Small intestine (tissue), 7 donors: ENCODE data around the gene RIIAD1. TPM values are rescaled to one million over a fixed set of nuclear protein-coding genes. Genes with fewer than 3 reads are reported as not detected.
"Not testable (repeated sequence)": the region's sequence is repeated elsewhere in the genome, so short reads cannot be mapped to it uniquely, and the experiment has no call there.

Experiments
- DNase-seq, 2 donors: peaks; one replicate each; pipeline versions ENCODE4 v3.0.0 to v3.0.0-alpha.2; 2013
- FAIRE-seq: peaks from 2 replicates; lab custom pipeline; 2012; peaks lifted over from hg19 to GRCh38; lab: Jason Lieb, UNC
- H3K27ac ChIP-seq, 3 donors: one replicate each; pipeline ENCODE4 v1.5.1; 2013; ENCODE audit warnings: low read length in 2 of 3, mild to moderate bottlenecking in 2 of 3, control low read depth in 1 of 3, inconsistent platforms in 1 of 3, low read depth in 1 of 3, moderate library complexity in 1 of 3
- H3K27me3 ChIP-seq, 3 donors: one replicate each; pipeline ENCODE4 v1.6.1; 2013; ENCODE audit warnings: low read length in 3 of 3, inconsistent platforms in 1 of 3; ENCODE audit not compliant: control insufficient read depth in 3 of 3, insufficient read depth in 3 of 3
- H3K36me3 ChIP-seq, 3 donors: one replicate each; pipeline ENCODE4 v1.6.1; 2013; ENCODE audit warnings: low read length in 3 of 3, inconsistent platforms in 1 of 3, low read depth in 1 of 3, mild to moderate bottlenecking in 1 of 3, moderate library complexity in 1 of 3; ENCODE audit not compliant: control insufficient read depth in 3 of 3, insufficient read depth in 2 of 3
- H3K4me1 ChIP-seq, 3 donors: one replicate each; pipeline ENCODE4 v1.6.1; 2013; ENCODE audit warnings: low read length in 2 of 3, inconsistent platforms in 1 of 3, low read depth in 1 of 3, mild to moderate bottlenecking in 1 of 3, moderate library complexity in 1 of 3; ENCODE audit not compliant: control insufficient read depth in 3 of 3, insufficient read depth in 2 of 3
- H3K4me3 ChIP-seq, 3 donors: one replicate each; pipeline ENCODE4 v1.5.1; 2013; ENCODE audit warnings: low read length in 3 of 3, control low read depth in 1 of 3, inconsistent platforms in 1 of 3, low read depth in 1 of 3, mild to moderate bottlenecking in 1 of 3, moderate library complexity in 1 of 3
- H3K9me3 ChIP-seq, 2 donors: one replicate each; pipeline ENCODE4 v1.6.1; 2013; ENCODE audit warnings: low read depth in 1 of 2, low read length in 1 of 2; ENCODE audit not compliant: control insufficient read depth in 2 of 2, insufficient read depth in 1 of 2
- WGBS, 3 donors: extraction: QIAGEN DNeasy Blood & Tissue Kit; methylation state at CpG; one replicate each; pipeline ENCODE4 v1.1.7; 2013; 5-methylcytosine and 5-hydroxymethylcytosine counted together
- polyA plus RNA-seq, 4 donors: library from polyadenylated mRNA; stranded (reverse) in 3 of 4; unstranded in 1 of 4; fragments of 200-250 nt in 3 of 4; fragments of 120-200 nt in 1 of 4; gene quantifications; one replicate each; pipeline versions ENCODE4 v1.2.1 to v1.2.3, GENCODE V29; 2013
- donor health status: healthy with polysubstance abuse.
- donor health status: control.
- donor health status: control.
- donor health status: Bipolar disorder and iron deficiency.
- donor health status: healthy.

The RIIAD1 gene
- polyA plus RNA-seq, 4 donors, result 1.6 to 14.8 TPM; not detected in 2

DNA sequence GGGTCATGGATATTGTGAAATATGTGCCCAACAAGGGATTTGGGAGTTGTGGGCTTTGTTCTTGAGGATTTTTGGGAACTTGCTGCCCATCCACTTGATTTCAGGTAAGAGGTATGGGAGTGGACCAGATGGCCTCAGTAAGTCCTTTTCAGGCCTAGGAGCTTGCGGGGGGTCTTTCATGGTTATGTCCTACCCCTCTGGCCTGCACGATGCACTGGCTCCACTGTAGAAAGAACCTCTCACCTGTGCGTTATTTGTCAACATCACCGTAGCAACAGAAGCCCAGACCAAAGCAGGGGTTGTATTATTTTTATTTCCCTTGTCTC is 8.6 kb downstream of the RIIAD1 start:
- Histone ChIP-seq H3K9me3 (peaks cover 0 to 6% of the 10 kb centered on the region in 2 donors), H3K36me3 (peaks cover 0 to 2% (median 0%) of the 10 kb centered on the region in 3 donors), H3K27ac (no peak overlapping the region), H3K4me3 (no peak overlapping the region), H3K4me1 (peaks cover 0 to 27% (median 0%) of the 10 kb centered on the region in 3 donors), H3K27me3 (no peaks in the 10 kb centered on the region)
- 77 to 85% (median 78%) methylated on average over 4 of the region's 4 CpGs for WGBS, 3 donors
- DNase-seq, result no peak
- no peak for FAIRE-seq

DNA sequence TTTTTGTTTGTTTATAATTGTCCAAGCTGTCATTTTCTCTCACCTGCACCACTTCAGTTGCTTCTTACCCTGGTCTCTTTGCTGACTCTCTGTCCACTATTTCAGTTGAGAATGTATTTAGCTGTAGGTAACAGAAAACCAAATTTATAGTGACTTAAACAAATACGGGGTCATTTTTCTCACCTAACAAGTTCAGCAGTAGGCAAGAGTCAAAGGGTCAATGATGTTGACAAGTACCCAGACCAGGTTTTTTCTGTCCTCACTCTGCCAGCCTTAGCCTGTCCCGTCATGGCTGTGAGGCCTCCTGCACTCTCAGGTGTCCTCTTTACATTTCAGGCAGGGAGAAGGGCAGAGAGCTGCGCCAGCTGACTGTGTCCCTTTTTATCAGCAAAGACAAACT is 11.8 kb downstream of the RIIAD1 start:
- 74 to 80% (median 78%) methylated on average over 3 of the region's 3 CpGs for WGBS, 3 donors
- H3K36me3 ChIP-seq, result peaks cover 0 to 4% (median 0%) of the 10 kb centered on the region in 3 donors
- H3K4me1 ChIP-seq, result peaks cover 0 to 18% (median 2%) of the 10 kb centered on the region in 3 donors
- H3K4me3 ChIP-seq, result no peak overlapping the region
- DNase-seq (no peak), FAIRE-seq (no peak)
- H3K27ac ChIP-seq, result no peak overlapping the region
- H3K27me3 ChIP-seq, result no peaks in the 10 kb centered on the region
- H3K9me3 ChIP-seq, result peaks cover 0 to 19% of the 10 kb centered on the region in 2 donors

DNA sequence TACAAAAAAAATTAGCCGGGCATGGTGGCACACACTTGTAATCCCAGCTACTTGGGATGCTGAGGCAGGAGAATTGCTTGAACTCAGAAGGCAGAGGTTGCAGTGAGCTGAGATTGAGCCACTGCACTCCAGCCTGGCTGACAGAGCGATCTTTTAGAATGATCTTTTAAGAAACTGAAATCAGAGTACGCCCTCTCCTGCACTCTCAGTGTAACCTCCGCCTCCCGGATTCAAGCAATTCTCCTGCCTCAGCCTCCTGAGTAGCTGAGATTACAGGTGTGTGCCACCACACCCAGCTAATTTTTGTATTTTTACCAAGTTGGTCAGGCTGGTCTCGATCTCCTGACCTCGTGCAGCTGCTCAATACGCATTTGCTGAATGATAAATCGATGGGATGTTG is 12.7 kb downstream of the RIIAD1 start:
- Histone ChIP-seq H3K4me1 (peaks cover 0 to 14% (median 2%) of the 10 kb centered on the region in 3 donors), H3K9me3 (peaks cover 0 to 23% of the 10 kb centered on the region in 2 donors)
- not testable (repeated sequence) for FAIRE-seq, H3K27ac ChIP-seq, DNase-seq, H3K36me3 ChIP-seq, H3K4me3 ChIP-seq, H3K27me3 ChIP-seq
- 90 to 94% (median 92%) methylated on average over 9 of the region's 9 CpGs for WGBS, 3 donors

DNA sequence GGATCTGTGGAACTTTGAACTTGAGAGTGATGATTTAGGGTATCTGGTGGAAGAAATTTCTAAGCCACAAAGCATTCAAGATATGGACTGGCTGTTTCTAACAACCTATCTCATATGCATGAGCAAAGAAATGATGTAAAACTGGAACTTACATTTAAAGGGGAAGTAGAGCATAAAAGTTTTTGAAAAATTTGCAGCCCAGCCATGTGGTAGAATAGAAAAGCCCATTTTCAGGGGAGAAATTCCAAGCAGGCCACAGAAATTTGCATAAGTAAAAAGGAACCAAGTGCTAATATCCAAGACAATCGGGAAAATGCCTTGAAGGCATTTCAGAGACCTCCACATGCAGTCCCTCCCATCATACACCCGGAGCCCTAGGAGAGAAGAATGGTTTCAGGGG is 15.7 kb downstream of the RIIAD1 start:
- Histone ChIP-seq H3K4me3 (no peak overlapping the region), H3K36me3 (peaks cover 0 to 4% (median 0%) of the 10 kb centered on the region in 3 donors), H3K27ac (no peak overlapping the region), H3K9me3 (peaks cover 0 to 17% of the 10 kb centered on the region in 2 donors), H3K4me1 (peaks cover 0 to 4% (median 2%) of the 10 kb centered on the region in 3 donors), H3K27me3 (no peaks in the 10 kb centered on the region)
- FAIRE-seq (no peak), DNase-seq (no peak)
- WGBS, 3 donors, result 69 to 85% (median 79%) methylated on average over 2 of the region's 2 CpGs

DNA sequence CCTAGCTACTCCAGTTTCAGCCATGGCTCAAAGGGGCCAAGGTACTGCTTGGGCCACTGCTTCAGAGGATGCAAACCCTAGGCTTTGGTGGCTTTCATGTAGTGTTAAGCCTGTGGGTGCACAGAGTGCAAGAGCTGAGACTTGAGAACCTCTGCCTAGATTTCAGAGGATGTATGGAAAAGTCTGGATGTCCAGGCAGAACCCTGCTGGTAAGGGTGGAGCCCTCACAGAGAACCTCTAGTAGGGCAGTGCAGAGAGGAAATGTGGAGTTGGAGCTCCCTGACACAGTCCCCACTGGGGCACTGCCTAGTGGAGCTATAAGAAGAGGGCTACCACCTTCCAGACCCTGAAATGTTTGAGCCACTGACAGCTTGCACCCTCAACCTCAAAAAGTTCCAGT is 16.2 kb downstream of the RIIAD1 start:
- FAIRE-seq, result no peak

DNA sequence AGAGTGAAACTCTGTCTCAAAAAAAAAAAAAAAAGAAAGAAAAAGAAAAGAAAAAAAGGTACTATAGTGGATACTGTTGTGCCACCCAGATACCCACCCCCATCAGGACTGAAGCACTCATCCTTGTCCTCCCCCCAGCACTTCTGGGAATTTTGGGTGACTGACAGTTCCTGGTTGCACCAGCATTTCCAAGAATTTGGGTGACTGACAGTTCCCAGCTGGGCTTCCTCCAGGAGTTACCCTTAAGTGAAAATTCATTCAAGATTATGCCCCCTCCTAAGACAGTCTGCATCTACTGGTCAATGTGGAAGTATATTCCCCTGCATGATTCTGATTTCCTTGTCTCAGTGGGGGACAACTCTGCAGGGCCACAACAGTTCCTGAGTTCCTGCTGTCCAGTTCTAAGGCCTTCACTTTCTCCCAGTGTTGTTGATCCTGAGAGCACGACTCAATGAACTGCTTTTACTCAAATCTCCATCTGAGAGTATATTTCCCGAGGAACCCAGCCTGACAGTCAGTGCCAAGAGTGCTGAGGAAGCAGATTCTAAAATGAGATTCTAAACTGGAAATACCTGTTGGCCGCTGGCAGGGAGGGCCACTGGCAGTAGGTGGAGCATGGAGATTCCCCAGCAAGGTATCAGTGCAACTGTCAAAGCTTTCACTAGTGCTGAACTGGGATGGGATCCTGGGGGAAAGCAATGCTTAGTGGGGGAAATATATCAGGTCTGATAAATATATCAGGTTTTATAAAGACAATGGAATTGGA is 18.5 kb downstream of the RIIAD1 start:
- H3K4me3 ChIP-seq, result no peak overlapping the region
- no peak overlapping the region for H3K27ac ChIP-seq
- 13 to 49% (median 23%) methylated on average over 3 of the region's 3 CpGs for WGBS, 3 donors
- peaks cover 0 to 2% (median 0%) of the 10 kb centered on the region in 3 donors for H3K36me3 ChIP-seq
- peak; percentile 37 to 51 for DNase-seq
- peaks cover 0 to 17% of the 10 kb centered on the region in 2 donors for H3K9me3 ChIP-seq
- no peak for FAIRE-seq
- peaks cover 0 to 2% (median 2%) of the 10 kb centered on the region in 3 donors for H3K4me1 ChIP-seq
- peaks cover 0 to 6% (median 0%) of the 10 kb centered on the region in 3 donors for H3K27me3 ChIP-seq

More for the DNA sequence above, 16.2 kb downstream of the RIIAD1 start:
- Histone ChIP-seq H3K4me1 (peaks cover 0 to 4% (median 2%) of the 10 kb centered on the region in 3 donors), H3K27me3 (no peaks in the 10 kb centered on the region), H3K27ac (no peak overlapping the region), H3K4me3 (no peak overlapping the region), H3K9me3 (peaks cover 0 to 17% of the 10 kb centered on the region in 2 donors), H3K36me3 (peaks cover 0 to 4% (median 0%) of the 10 kb centered on the region in 3 donors)
- DNase-seq, result no peak

DNA sequence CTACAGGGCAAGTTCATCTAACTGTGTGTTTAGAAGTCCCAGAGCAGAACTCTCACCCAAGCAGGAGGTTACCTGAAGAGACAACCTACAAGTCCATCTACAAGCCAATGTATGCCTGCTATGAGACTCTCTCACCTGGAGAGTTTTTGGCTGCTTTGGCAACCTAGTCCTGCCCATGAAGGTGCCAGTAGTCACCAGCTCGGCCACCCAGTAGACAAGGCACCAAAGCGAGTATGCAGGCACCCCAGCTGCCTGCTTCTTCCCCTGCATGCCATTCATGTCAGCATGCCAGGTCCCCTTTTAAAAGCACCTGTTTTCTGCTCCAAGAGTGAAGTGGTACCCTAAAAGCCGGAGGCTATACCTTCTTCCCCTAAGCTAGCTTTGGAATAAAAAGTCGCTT is 20.2 kb downstream of the RIIAD1 start:
- H3K4me1 ChIP-seq, result peaks cover 0 to 2% (median 0%) of the 10 kb centered on the region in 3 donors
- peaks cover 0 to 2% (median 0%) of the 10 kb centered on the region in 3 donors for H3K36me3 ChIP-seq
- no peak overlapping the region for H3K4me3 ChIP-seq
- 83 to 93% (median 89%) methylated on average over 4 of the region's 4 CpGs for WGBS, 3 donors
- no peak for DNase-seq
- peaks cover 0 to 17% of the 10 kb centered on the region in 2 donors for H3K9me3 ChIP-seq
- H3K27ac ChIP-seq, result no peak overlapping the region
- H3K27me3 ChIP-seq, result peaks cover 0 to 6% (median 0%) of the 10 kb centered on the region in 3 donors
- FAIRE-seq, result no peak

DNA sequence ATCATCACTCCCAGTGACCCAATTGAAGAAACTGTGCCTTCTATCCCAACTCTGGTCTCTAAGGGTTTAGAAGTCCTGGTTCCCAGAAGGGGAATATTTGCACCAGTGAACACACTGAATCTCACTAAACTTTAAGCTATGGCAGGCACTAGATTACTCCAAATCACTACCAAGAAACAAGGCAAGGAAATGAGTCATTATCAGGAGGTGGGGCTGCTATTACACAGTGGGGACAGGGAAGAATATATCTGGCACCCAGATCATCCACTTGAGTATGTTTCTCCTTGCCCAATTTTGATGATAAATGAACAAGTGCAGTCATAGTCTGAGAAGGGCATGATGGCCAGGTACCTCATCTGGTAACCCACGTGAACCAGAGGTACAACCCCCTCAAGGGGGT is 35.0 kb downstream of the RIIAD1 start:
- no peak overlapping the region for H3K4me3 ChIP-seq
- no peaks in the 10 kb centered on the region for H3K27me3 ChIP-seq
- FAIRE-seq (no peak), DNase-seq (no peak)
- H3K9me3 ChIP-seq, result no peaks in the 10 kb centered on the region
- H3K27ac ChIP-seq, result no peak overlapping the region
- 55 to 75% (median 73%) methylated on average over 1 of the region's 1 CpG for WGBS, 3 donors
- H3K4me1 ChIP-seq, result no peaks in the 10 kb centered on the region
- H3K36me3 ChIP-seq, result peaks cover 0 to 15% (median 8%) of the 10 kb centered on the region in 3 donors
